Keratinocyte (primary cell): Measurements from ENCODE around the gene IQCE. TPM values are rescaled to one million over a fixed set of nuclear protein-coding genes. Genes with fewer than 3 reads are reported as not detected.

Experiments used
- DNase-seq: peaks from one replicate; pipeline ENCODE4 v3.0.0-alpha.2; 2011; ENCODE audit warnings: low read depth, missing footprints, low spot score
- FAIRE-seq: peaks from 2 replicates; lab custom pipeline; 2011; peaks lifted over from hg19 to GRCh38; lab: Jason Lieb, UNC
- H2AFZ ChIP-seq: 2 replicates; pipeline ENCODE4 v1.6.0; 2012; ENCODE audit warnings: low read length, control low read depth, inconsistent platforms; ENCODE audit not compliant: control insufficient read depth
- H3K27ac ChIP-seq: 2 replicates; pipeline ENCODE4 v1.5.1; 2011; ENCODE audit warnings: low read length; ENCODE audit not compliant: control insufficient read depth, insufficient read depth
- H3K27me3 ChIP-seq: 3 replicates; pipeline ENCODE4 v1.6.0; 2011; ENCODE audit warnings: low read length; ENCODE audit not compliant: control insufficient read depth, insufficient read depth; ENCODE audit errors: extremely low read depth
- H3K36me3 ChIP-seq, 2 experiments: 2 replicates in 1 of 2; 3 replicates in 1 of 2; pipeline ENCODE4 v1.5.1; 2011; ENCODE audit warnings: low read length in 2 of 2, mild to moderate bottlenecking in 1 of 2; ENCODE audit not compliant: control insufficient read depth in 2 of 2, insufficient read depth in 2 of 2; ENCODE audit errors: extremely low read depth in 1 of 2
- H3K4me1 ChIP-seq: 3 replicates; pipeline ENCODE4 v1.5.1; 2011; ENCODE audit warnings: low read length; ENCODE audit not compliant: control insufficient read depth, insufficient read depth; ENCODE audit errors: extremely low read depth
- H3K4me2 ChIP-seq: 3 replicates; pipeline ENCODE4 v1.6.0; 2011; ENCODE audit warnings: low read depth, low read length; ENCODE audit not compliant: control insufficient read depth, insufficient read depth; ENCODE audit errors: extremely low read depth
- H3K4me3 ChIP-seq, 3 experiments: fragments of 200-600 bp in 1 of 3; sonication (generic) in 1 of 3; 2 replicates in 2 of 3; 3 replicates in 1 of 3; pipeline ENCODE4 v1.5.1; 2011 to 2016; ENCODE audit warnings: low read length in 3 of 3, mild to moderate bottlenecking in 3 of 3, control low read depth in 2 of 3, inconsistent platforms in 1 of 3, low read depth in 1 of 3, mixed read lengths in 1 of 3, mixed run types in 1 of 3, moderate library complexity in 1 of 3; ENCODE audit not compliant: control insufficient read depth in 2 of 3, insufficient read depth in 2 of 3; ENCODE audit errors: extremely low read depth in 1 of 3
- H3K79me2 ChIP-seq: 2 replicates; pipeline ENCODE4 v1.6.0; 2012; ENCODE audit warnings: low read length; ENCODE audit not compliant: control insufficient read depth, insufficient read depth
- H3K9ac ChIP-seq: 3 replicates; pipeline ENCODE4 v1.6.0; 2011; ENCODE audit warnings: low read length; ENCODE audit not compliant: control insufficient read depth, insufficient read depth; ENCODE audit errors: extremely low read depth
- H3K9me1 ChIP-seq: 3 replicates; pipeline ENCODE4 v1.6.0; 2011; ENCODE audit warnings: low read length; ENCODE audit not compliant: control insufficient read depth, insufficient read depth; ENCODE audit errors: extremely low read depth
- H3K9me3 ChIP-seq: 2 replicates; pipeline ENCODE4 v1.5.1; 2012; ENCODE audit warnings: low read depth, low read length; ENCODE audit not compliant: control insufficient read depth
- H4K20me1 ChIP-seq: 3 replicates; pipeline ENCODE4 v1.6.0; 2011; ENCODE audit warnings: low read length; ENCODE audit not compliant: control insufficient read depth, insufficient read depth; ENCODE audit errors: extremely low read depth
- CTCF ChIP-seq, 3 experiments: IDR thresholded peaks in 1 of 3; conservative IDR thresholded peaks in 1 of 3; optimal IDR thresholded peaks in 1 of 3; 2 replicates in 2 of 3; 3 replicates in 1 of 3; pipeline versions ENCODE3 to v1.5.1; 2011; ENCODE audit warnings: low read length in 3 of 3, mild to moderate bottlenecking in 3 of 3, moderate library complexity in 2 of 3, control low read depth in 1 of 3, inconsistent platforms in 1 of 3; ENCODE audit not compliant: insufficient read depth in 2 of 3; ENCODE audit errors: extremely low read depth in 1 of 3
- EZH2 ChIP-seq: IDR thresholded peaks from one replicate; pipeline ENCODE4 v1.6.1; 2012; ENCODE audit warnings: inconsistent platforms, mild to moderate bottlenecking, low read length, moderate library complexity
- dilution Hi-C: fragments of 300-500 bp; cut with MboI; formaldehyde crosslinking; loops from one replicate; pipeline ENCODE4 v1.7.0; 2020; ENCODE audit warnings: low sequenced_read_pairs; ENCODE audit not compliant: extremely low pct_ligation_motif_present
- polyA plus RNA-seq, 5 experiments: library from polyadenylated mRNA; depleted of rRNA in 3 of 5; stranded (reverse) in 3 of 5; stranded (forward) in 1 of 5; unstranded in 1 of 5; fragments of >200 nt; gene quantifications; 1 replicate in 1 of 5; 2 replicates in 3 of 5; 3 replicates in 1 of 5; pipeline versions ENCODE4 v1.2.1 to v1.2.3, GENCODE V29; 2011 to 2012; ENCODE audit warnings: missing spikeins in 2 of 5, low read depth in 1 of 5, low replicate concordance in 1 of 5

IQCE gene
- polyA plus RNA-seq, 1 donor (not counting 4 experiments of a cell fraction or from before 2014, with no cell fraction given), result 5.2 TPM

DNA sequence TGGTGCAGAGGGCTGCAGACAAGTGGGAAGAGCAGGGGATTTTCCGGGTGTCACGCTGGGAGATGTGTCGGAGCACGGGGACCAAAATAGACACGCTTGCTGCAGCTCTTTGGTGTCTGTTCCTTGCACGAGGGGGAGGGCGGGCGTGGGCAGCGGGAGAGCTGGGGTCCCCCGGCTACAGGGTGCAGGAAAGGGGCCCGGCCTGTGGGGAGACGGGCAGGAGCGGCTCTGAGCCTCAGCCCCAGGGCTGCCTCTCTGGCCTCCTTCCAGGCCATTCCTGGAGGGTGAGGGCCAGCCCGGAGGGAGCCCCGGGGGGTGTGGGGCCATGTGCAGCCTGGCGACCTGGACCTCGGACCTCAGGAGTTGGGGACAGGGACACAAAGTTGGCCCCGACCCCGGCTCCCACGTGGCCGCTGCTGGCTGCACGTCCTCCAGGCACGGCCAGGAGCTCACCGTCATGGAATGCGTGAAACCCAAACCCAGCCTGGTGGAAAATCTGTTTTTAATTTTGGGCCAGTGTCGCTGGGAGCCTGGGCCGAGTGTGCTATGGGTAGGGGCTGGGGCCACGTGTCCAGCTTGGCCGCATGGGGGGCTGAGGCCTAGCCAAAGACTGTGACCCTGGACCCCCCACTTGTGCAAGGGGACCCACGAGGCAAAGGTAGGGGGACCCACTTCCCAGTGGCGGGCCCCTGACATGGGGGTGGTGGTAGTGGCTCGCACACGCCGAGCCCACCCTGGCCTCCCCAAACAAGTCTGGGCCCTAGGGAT is 79.6 kb downstream of the IQCE start:
- DNase-seq (no peak), FAIRE-seq (no peak)
- H3K9me1 ChIP-seq, result peaks cover 5% of the 10 kb centered on the region
- no peaks in the 10 kb centered on the region for H3K9me3 ChIP-seq
- peaks cover 13% of the 10 kb centered on the region for H4K20me1 ChIP-seq
- no peaks in the 10 kb centered on the region for H3K27me3 ChIP-seq
- no peak overlapping the region for H3K9ac ChIP-seq
- H3K4me3 ChIP-seq, result no peak overlapping the region
- H3K79me2 ChIP-seq, result peaks cover 66% of the 10 kb centered on the region
- H3K27ac ChIP-seq, result no peak overlapping the region
- no peak overlapping the region for H3K4me2 ChIP-seq
- no peak for TF ChIP-seq CTCF (optimal IDR thresholded peaks at IDR 0.05 in 1 of 3, IDR thresholded peaks at IDR 0.05 in 1 of 3, conservative IDR thresholded peaks at IDR 0.05 in 1 of 3; ENCODE audit: extremely low read depth in 1 of 3, insufficient read depth in 2 of 3, low read length in 3 of 3)
- H3K36me3 ChIP-seq, result peaks cover 2 to 3% of the 10 kb centered on the region in 2 experiments
- dilution Hi-C loops, result no loop called here
- H3K4me1 ChIP-seq, result peaks cover 23% of the 10 kb centered on the region
- H2AFZ ChIP-seq, result no peak overlapping the region

- H2AFZ ChIP-seq, result no peak overlapping the region
Measured at GRCh38 chr7:2639181-2639681, 80.5 kb downstream of the IQCE start.

More at GRCh38 chr7:2639181-2639681, 80.5 kb downstream of the IQCE start:
- peaks cover 5% of the 10 kb centered on the region for H3K9me1 ChIP-seq
- TF ChIP-seq EZH2 (no peak), CTCF (optimal IDR thresholded peaks at IDR 0.05 in 1 of 3, IDR thresholded peaks at IDR 0.05 in 1 of 3, conservative IDR thresholded peaks at IDR 0.05 in 1 of 3; ENCODE audit: extremely low read depth in 1 of 3, insufficient read depth in 2 of 3, low read length in 3 of 3) (no peak)
- H3K4me2 ChIP-seq, result no peak overlapping the region
- H3K4me3 ChIP-seq, result no peak overlapping the region
- peaks cover 13% of the 10 kb centered on the region for H4K20me1 ChIP-seq
- no peaks in the 10 kb centered on the region for H3K27me3 ChIP-seq
- FAIRE-seq (no peak), DNase-seq (no peak)
- dilution Hi-C loops, result no loop called here
- peaks cover 67% of the 10 kb centered on the region for H3K79me2 ChIP-seq
- no peaks in the 10 kb centered on the region for H3K9me3 ChIP-seq
- H3K27ac ChIP-seq, result no peak overlapping the region
- H3K4me1 ChIP-seq, result peaks cover 15% of the 10 kb centered on the region
- no peak overlapping the region for H3K9ac ChIP-seq
- peaks cover 2 to 3% of the 10 kb centered on the region in 2 experiments for H3K36me3 ChIP-seq
